Stimulated activated CD4-positive, alpha-beta T cell treated with anti-CD3 and anti-CD28 coated beads, Interleukin-1b, Interleukin-23, amount 100 ng/mL, for 4 hours (primary cell): ENCODE data around the gene KDM4C.
"Not testable (repeated sequence)": the region's sequence is repeated elsewhere in the genome, so short reads cannot be mapped to it uniquely, and the experiment has no call there.

ENCODE experiments used
- DNase-seq, 2 donors: peaks; one replicate each; pipeline ENCODE4 v3.0.0-alpha.2; 2020; ENCODE audit warnings: low read depth in 2 of 2

KDM4C gene

GRCh38 chr9:6764011-6764410 lies 6.2 kb downstream of the KDM4C start:
- no peak for DNase-seq

GRCh38 chr9:6764523-6764922 lies 6.8 kb downstream of the KDM4C start:
- DNase-seq = no peak

- DNase-seq = no peak
Observed at GRCh38 chr9:6764950-6765349, 7.2 kb downstream of the KDM4C start.

GRCh38 chr9:6765396-6765795 lies 7.6 kb downstream of the KDM4C start:
- DNase-seq = no peak

- no peak for DNase-seq
Observed at GRCh38 chr9:6766606-6767005, 8.8 kb downstream of the KDM4C start.

- not testable (repeated sequence) for DNase-seq
Observed at GRCh38 chr9:6768587-6768986, 10.8 kb downstream of the KDM4C start.

GRCh38 chr9:6771722-6772121 lies 13.9 kb downstream of the KDM4C start:
- no peak for DNase-seq

- no peak for DNase-seq
Observed at GRCh38 chr9:6777213-6777902, 19.6 kb downstream of the KDM4C start.

GRCh38 chr9:6779417-6780241 lies 21.9 kb downstream of the KDM4C start:
- no peak for DNase-seq

GRCh38 chr9:6780690-6781089 lies 22.9 kb downstream of the KDM4C start:
- DNase-seq = no peak

- DNase-seq = no peak
Observed at GRCh38 chr9:6781476-6781875, 23.7 kb downstream of the KDM4C start.

GRCh38 chr9:6782345-6782744 lies 24.6 kb downstream of the KDM4C start:
- no peak for DNase-seq

GRCh38 chr9:6782981-6783380 lies 25.2 kb downstream of the KDM4C start:
- DNase-seq = no peak

- DNase-seq = no peak
Observed at GRCh38 chr9:6783753-6784152, 26.0 kb downstream of the KDM4C start.

GRCh38 chr9:6785682-6786081 lies 27.9 kb downstream of the KDM4C start:
- no peak for DNase-seq

GRCh38 chr9:6787793-6788161 lies 30.0 kb downstream of the KDM4C start:
- DNase-seq = no peak

- no peak for DNase-seq
Observed at GRCh38 chr9:6788162-6789016, 30.6 kb downstream of the KDM4C start.

GRCh38 chr9:6789017-6789338 lies 31.2 kb downstream of the KDM4C start:
- not testable (repeated sequence) for DNase-seq

- no peak for DNase-seq
Observed at GRCh38 chr9:6790866-6791265, 33.1 kb downstream of the KDM4C start.

- no peak for DNase-seq
Observed at GRCh38 chr9:6793203-6793602, 35.4 kb downstream of the KDM4C start.

GRCh38 chr9:6794936-6795335 lies 37.2 kb downstream of the KDM4C start:
- DNase-seq = no peak

- DNase-seq = no peak
Observed at GRCh38 chr9:6802926-6803325, 45.2 kb downstream of the KDM4C start.

GRCh38 chr9:6805532-6805931 lies 47.8 kb downstream of the KDM4C start:
- DNase-seq = no peak
